NCI-H345 (cell line): Measurements from ENCODE around the gene TEKT2.

Experiments
- DNase-seq: peaks from one replicate; lab custom pipeline; 2025; lab: John Stamatoyannopoulos, UW

Gene TEKT2

GRCh38 chr1:36087233-36088123 is 3.6 kb downstream of the TEKT2 start:
- no peak for DNase-seq

DNA sequence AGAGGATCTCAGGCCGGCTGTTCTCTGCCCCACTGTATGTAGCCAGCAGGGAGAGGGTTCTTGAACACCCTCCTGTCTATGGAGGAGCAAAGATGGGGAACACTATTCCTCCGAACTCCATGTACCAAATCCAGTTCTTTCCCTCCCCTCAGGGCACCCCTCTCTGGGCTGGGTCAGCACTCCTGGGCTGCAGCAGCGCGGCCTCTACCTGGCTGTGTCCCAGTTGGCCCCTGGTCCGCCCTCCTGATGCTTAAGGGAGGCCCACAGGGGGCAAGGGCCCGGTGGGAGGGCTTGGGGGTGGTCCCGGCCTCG is 4.3 kb downstream of the TEKT2 start:
- no peak for DNase-seq

- peak; percentile 90 for DNase-seq
Measured at GRCh38 chr1:36088577-36089392, 4.9 kb downstream of the TEKT2 start, which contains the start of gene ADPRS. ADPRS (plus strand) TSS chr1:36088892; CDS start chr1:36088905, 13 bp downstream.

DNA sequence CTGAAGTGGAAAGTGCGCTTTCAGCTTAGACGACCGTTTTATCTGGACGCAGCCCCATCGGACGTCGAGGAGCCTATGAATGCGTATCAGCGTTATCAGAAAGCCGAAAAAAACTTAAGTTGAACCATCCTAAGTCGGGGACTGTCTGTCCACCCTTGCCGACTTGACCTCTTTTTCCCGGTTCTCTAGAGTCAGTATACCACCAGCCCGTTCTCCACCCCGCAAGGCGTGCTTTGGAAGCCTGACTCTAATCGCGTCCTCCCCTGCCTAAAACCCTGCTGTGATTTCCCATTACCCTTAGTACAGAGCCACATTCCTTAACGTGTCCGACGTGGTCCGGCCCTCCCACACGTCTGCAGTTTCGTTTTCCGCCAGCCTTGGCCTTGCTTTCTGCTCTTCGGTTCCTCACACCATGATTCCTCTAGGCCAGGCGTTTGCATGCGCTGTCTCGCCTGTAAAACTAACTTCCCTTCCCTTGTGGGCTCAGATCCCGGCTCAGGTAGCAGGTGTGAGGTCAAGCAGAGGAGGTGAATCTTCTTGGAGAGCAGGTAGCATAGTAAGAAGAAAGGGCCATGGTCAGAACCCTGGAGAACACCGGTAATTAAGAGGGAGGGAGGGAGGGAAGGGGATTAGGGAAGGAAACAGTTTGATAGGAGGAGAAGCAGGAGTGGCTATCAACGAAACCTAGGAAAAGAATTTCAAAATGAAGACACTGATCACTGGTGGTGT is 5.7 kb downstream of the TEKT2 start:
- DNase-seq = no peak

GRCh38 chr1:36091141-36091540 is 7.2 kb downstream of the TEKT2 start:
- DNase-seq = no peak

DNA sequence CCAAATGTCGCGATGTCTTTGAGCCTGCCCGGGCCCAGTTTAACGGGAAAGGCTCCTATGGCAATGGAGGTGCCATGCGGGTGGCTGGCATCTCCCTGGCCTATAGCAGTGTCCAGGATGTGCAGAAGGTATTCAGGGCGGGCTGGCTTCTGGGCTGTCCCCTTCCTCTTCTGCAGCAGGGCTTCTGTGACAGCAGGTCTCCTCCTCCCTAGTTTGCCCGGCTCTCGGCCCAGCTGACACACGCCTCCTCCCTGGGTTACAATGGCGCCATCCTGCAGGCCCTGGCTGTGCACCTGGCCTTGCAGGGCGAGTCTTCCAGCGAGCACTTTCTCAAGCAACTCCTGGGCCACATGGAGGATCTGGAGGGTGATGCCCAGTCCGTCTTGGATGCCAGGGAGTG is 7.8 kb downstream of the TEKT2 start:
- no peak for DNase-seq

DNA sequence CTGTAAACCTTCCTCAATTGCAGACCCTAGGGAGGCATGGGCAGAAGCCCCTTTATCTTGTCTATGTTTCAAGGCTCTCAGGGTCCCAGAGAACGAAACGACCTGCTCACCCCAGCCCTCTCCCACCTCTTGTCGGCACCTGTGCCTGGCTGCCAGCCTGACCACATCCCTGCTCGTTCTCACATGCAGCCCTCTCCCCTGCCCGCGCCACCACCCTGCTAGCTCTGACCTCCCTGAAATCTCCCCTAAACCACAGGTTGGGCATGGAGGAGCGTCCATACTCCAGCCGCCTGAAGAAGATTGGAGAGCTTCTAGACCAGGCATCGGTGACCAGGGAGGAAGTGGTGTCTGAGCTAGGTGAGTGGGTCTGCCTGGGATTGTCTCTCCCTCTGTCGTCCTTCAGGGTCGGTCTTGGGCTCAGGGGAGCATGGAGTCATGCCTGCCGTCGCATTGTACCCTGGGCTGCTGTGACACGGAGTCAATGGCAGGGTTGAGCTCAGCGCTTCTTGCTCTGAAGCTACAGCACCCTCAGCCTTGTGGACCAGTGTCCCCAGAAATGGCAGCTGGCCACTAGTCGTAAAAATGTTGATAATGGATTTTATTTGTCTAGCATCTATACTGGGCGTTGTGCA is 8.4 kb downstream of the TEKT2 start:
- no peak for DNase-seq

- DNase-seq = no peak
Measured at GRCh38 chr1:36092798-36093185, 8.9 kb downstream of the TEKT2 start.

DNA sequence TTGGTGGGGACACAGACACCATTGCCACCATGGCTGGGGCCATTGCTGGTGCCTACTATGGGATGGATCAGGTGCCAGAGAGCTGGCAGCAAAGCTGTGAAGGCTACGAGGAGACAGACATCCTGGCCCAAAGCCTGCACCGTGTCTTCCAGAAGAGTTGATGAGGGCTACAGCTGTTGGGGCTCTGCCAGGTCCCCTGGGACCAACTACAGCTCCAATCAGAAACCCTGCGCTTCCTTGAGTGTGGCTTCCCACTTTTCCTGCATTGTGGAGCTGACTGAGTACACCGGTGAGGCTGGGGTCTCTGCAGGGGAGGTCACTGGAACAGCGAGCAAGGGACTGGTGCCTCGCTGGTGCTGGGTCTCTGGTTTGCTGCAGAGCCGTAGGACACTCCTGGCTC is 9.3 kb downstream of the TEKT2 start:
- DNase-seq = no peak

- DNase-seq = no peak
Measured at GRCh38 chr1:36093929-36094328, 10.0 kb downstream of the TEKT2 start.

GRCh38 chr1:36094621-36095061 is 10.7 kb downstream of the TEKT2 start:
- no peak for DNase-seq

DNA sequence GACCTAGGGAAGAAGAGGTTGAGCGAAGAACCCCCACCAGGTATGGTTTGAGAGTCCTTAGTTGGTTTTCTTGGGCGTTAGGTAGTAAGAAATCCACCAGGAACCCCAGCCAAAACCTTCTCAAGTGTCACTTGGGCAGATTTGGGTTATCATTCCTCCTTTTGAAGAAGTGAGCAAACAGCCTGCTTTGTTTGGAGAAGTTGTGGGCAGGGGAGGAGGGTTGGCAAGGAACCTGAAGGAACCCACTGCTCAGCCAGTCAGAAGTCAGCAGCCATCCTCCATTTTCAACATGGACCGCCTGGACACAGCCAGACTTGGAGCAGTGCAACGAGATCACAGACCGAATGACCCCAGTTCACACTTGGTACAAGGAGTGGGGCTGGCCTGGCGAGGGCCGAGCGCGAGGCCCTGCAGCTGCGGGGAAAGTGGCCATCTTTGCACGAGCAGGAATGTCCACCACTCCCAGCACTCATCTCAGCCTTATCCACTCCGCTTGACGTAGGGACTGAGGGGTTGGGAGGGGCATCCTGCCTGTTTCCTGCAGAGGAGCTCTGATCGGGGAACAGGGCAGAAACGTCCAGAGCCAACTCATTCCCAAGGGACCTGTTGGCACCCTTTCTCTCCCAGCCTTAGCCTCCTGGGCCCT is 12.0 kb downstream of the TEKT2 start:
- DNase-seq = no peak

DNA sequence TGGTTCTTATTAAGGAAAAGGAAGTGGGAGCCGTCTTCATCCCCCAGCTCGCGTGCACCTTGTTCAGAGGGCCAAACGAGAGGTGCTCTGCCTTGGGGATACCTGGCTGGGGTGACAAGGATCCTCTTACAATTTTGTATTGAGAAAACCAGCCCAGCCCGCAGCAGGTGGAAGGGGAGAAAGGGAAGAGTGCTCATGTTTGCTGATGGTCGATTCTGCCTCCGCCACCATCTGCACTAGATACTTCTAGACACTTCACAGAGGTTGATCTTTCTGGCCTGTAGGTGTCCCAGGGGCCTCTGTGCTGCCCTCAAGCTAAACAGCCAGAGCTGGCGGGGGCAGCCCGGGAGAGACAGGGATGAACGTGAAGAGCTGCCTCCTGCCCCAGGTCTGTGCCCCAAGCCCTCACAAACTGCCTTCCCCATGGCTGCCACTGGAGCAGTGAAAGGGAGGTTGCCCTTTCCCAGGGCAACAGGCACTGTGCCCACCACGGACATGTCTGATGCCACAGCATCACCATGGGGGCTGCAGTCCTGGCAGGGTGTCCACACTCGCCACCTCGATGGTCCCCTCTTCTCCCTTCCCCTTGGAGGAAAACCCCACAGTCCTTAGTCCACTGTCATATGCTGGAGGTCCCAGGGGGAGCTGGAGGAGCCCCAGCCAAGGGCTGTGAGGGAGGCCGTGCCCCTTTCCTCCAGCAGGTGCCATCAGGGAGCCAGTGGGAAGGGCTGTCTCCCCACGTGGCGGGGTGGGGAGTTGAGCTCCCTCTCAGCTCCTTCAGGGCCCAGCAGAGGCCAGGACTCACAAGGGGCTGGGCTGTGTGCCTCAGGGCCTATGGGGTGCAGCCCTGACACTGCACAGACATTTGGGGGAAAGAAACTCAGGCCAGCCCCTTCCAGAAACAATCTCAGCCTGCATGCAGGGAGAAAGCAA is 12.9 kb downstream of the TEKT2 start:
- DNase-seq = no peak

DNA sequence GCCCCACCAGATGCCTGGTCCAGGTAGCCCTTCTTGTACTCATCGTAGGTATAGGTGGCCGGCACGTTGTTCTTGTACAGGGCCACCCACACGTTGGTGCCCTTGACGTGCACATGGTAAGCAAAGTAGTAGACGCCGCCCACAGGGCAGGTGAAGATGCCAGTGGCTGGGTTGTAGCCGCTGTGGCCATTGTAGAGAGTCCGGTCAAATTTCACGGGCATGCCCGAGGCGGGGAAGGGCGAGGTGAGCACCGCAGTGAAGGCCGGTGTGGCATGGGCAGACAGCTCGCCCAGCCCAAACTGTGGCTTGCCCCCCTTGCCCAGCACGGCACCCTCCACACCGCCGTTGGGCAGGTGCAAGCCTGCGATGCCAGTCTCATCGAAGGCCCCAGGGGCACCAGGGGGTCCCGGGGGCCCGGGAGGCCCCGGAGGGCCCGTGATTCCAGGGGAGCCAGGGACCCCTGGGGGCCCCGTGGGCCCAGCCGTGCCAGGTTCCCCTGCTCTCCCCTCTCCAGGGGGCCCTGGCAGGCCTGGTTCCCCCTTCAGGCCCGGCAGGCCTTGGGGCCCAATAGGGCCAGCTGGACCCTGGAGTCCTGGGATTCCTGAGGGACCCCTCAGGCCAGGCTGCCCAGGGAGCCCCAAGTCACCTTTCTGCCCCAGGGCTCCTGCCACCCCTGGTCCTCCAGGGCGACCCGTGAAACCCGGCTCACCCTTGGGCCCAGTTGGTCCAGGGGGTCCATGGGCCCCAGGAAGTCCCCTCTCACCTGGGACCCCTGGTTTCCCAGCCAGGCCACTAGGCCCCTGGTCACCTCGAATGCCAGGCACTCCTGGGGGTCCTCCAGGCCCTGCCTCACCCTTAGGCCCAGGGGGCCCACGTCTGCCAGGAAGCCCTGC is 14.0 kb downstream of the TEKT2 start:
- DNase-seq = no peak

- no peak for DNase-seq
Measured at GRCh38 chr1:36098650-36099365, 14.9 kb downstream of the TEKT2 start.

GRCh38 chr1:36099681-36100341 is 15.9 kb downstream of the TEKT2 start:
- DNase-seq = peak; percentile 67

- DNase-seq = no peak
Measured at GRCh38 chr1:36100376-36100775, 16.5 kb downstream of the TEKT2 start.

DNA sequence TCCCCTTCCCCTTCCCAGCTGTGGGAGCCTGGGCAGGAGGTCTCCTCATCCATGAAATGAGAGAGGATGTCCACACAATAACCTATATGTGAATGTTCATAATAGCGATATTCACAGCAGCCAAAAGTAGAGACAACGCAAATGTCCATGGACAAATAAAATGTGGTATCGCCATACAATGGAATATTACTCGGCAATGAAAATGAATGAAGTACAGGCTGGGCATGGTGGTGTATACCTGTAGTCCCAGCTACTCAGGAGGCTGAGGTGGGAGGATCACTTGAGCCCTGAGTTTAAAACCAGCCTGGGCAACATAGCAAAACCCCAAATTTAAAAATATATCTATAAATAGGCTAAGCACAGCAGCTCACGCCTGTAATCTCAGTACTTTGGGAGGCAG is 17.7 kb downstream of the TEKT2 start:
- DNase-seq = no peak
